ENCODE data around the gene PRKCZ.

PRKCZ gene

GRCh38 chr1:2197707-2198165, 147.5 kb downstream of the PRKCZ start:
- Histone ChIP-seq H3K27ac (no peak overlapping the region), H3K9me3 (ENCODE audit: control insufficient read depth, low read length) (no peaks in the 10 kb centered on the region), H3K27me3 (ENCODE audit: control insufficient read depth, insufficient read depth, low read length) (no peaks in the 10 kb centered on the region), H3K4me2 (ENCODE audit: low read length) (no peak overlapping the region), H3K4me1 (peaks cover 3% of the 10 kb centered on the region), H3K4me3 (ENCODE audit: low read depth, low read length) (no peak overlapping the region), H3K9ac (no peak overlapping the region), H3K36me3 (ENCODE audit: control insufficient read depth, insufficient read depth, low read length) (no peaks in the 10 kb centered on the region), H2AFZ (no peak overlapping the region), H3K79me2 (no peaks in the 10 kb centered on the region)
- TF ChIP-seq CTCF (IDR thresholded peaks at IDR 0.05), result no peak

GRCh38 chr1:2198571-2198970, 148.4 kb downstream of the PRKCZ start:
- H3K4me2 ChIP-seq (ENCODE audit: low read length), result peak overlapping the region; percentile 99
- H3K27ac ChIP-seq, result peak overlapping the region; percentile 32
- no peaks in the 10 kb centered on the region for H3K9me3 ChIP-seq (ENCODE audit: control insufficient read depth, low read length)
- H3K79me2 ChIP-seq, result no peaks in the 10 kb centered on the region
- H3K4me3 ChIP-seq (ENCODE audit: low read depth, low read length), result no peak overlapping the region
- H3K9ac ChIP-seq, result no peak overlapping the region
- no peaks in the 10 kb centered on the region for H3K27me3 ChIP-seq (ENCODE audit: control insufficient read depth, insufficient read depth, low read length)
- no peak overlapping the region for H2AFZ ChIP-seq
- H3K4me1 ChIP-seq, result peaks cover 3% of the 10 kb centered on the region
- no peak for TF ChIP-seq CTCF (IDR thresholded peaks at IDR 0.05)
- H3K36me3 ChIP-seq (ENCODE audit: control insufficient read depth, insufficient read depth, low read length), result no peaks in the 10 kb centered on the region

GRCh38 chr1:2199042-2199810, 149.0 kb downstream of the PRKCZ start:
- H3K4me3 ChIP-seq (ENCODE audit: low read depth, low read length), result peak overlapping the region; percentile 79
- no peak for TF ChIP-seq CTCF (IDR thresholded peaks at IDR 0.05)

GRCh38 chr1:2200308-2200943, 150.2 kb downstream of the PRKCZ start:
- Histone ChIP-seq H3K27ac (no peak overlapping the region), H3K9ac (no peak overlapping the region), H3K27me3 (ENCODE audit: control insufficient read depth, insufficient read depth, low read length) (no peaks in the 10 kb centered on the region), H3K4me3 (ENCODE audit: low read depth, low read length) (no peak overlapping the region), H2AFZ (no peak overlapping the region), H3K9me3 (ENCODE audit: control insufficient read depth, low read length) (no peaks in the 10 kb centered on the region), H3K36me3 (ENCODE audit: control insufficient read depth, insufficient read depth, low read length) (no peaks in the 10 kb centered on the region), H3K4me2 (ENCODE audit: low read length) (no peak overlapping the region), H3K4me1 (peaks cover 1% of the 10 kb centered on the region), H3K79me2 (no peaks in the 10 kb centered on the region)
- no peak for TF ChIP-seq CTCF (IDR thresholded peaks at IDR 0.05)

More at GRCh38 chr1:2199042-2199810, 149.0 kb downstream of the PRKCZ start:
- Histone ChIP-seq H3K27ac (peak overlapping the region; percentile 63), H3K79me2 (no peaks in the 10 kb centered on the region), H2AFZ (peak overlapping the region; percentile 88), H3K4me2 (ENCODE audit: low read length) (peak overlapping the region; percentile 99), H3K9ac (no peak overlapping the region), H3K27me3 (ENCODE audit: control insufficient read depth, insufficient read depth, low read length) (no peaks in the 10 kb centered on the region), H3K9me3 (ENCODE audit: control insufficient read depth, low read length) (no peaks in the 10 kb centered on the region), H3K36me3 (ENCODE audit: control insufficient read depth, insufficient read depth, low read length) (no peaks in the 10 kb centered on the region), H3K4me1 (peaks cover 3% of the 10 kb centered on the region)

All from parathyroid adenoma (tissue), 2 donors.